Measurements from ENCODE around the gene CD8B. TPM values are rescaled to one million over a fixed set of nuclear protein-coding genes. Genes with fewer than 3 reads are reported as not detected.
A peak's percentile ranks its signal among the peaks of the same experiment; 100 is the strongest.

CD8B gene
- total RNA-seq, 1 donor from 2014 or later: 0.22 TPM

GRCh38 chr2:86788165-86788564 is 73.5 kb downstream of the CD8B start:
- H3K9me3 ChIP-seq (replicated peaks): no peaks in the 10 kb centered on the region
- H3K4me3 ChIP-seq: peak overlapping the region; percentile 55
- peaks cover 44% of the 10 kb centered on the region for H3K27me3 ChIP-seq (ENCODE audit: low read depth)
- H3K4me1 ChIP-seq: peaks cover 47% of the 10 kb centered on the region
- TF ChIP-seq, protein P1, sequence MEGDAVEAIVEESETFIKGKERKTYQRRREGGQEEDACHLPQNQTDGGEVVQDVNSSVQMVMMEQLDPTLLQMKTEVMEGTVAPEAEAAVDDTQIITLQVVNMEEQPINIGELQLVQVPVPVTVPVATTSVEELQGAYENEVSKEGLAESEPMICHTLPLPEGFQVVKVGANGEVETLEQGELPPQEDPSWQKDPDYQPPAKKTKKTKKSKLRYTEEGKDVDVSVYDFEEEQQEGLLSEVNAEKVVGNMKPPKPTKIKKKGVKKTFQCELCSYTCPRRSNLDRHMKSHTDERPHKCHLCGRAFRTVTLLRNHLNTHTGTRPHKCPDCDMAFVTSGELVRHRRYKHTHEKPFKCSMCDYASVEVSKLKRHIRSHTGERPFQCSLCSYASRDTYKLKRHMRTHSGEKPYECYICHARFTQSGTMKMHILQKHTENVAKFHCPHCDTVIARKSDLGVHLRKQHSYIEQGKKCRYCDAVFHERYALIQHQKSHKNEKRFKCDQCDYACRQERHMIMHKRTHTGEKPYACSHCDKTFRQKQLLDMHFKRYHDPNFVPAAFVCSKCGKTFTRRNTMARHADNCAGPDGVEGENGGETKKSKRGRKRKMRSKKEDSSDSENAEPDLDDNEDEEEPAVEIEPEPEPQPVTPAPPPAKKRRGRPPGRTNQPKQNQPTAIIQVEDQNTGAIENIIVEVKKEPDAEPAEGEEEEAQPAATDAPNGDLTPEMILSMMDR (IDR thresholded peaks at IDR 0.05; ENCODE audit: borderline replicate concordance): no peak
- peak; percentile 63 for DNase-seq
- intact Hi-C loops (cut with micrococcal nuclease): no loop called here
- H3K27ac ChIP-seq (replicated peaks): peak overlapping the region; percentile 59
- H3K36me3 ChIP-seq: no peaks in the 10 kb centered on the region

DNA sequence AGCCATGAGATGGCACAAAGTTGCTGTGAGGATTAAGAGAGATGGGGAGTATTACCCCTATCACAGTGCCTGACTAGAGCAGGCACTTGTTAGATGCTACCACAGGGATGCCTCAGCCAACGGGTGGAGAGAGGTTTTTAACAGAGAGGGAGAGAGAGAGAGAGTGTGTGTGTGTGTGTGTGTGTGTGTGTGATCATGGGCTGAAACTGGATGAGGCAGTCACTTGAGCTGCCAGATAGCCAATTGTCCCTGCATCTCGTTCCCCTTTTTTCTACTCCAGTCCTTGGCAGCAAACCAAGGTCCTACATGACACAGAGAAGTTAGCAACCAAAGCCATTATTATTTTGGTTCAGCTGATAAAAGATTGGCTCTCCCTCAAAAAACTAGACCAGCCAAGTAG is 74.0 kb downstream of the CD8B start:
- Histone ChIP-seq H3K9me3 (replicated peaks) (no peaks in the 10 kb centered on the region), H3K4me1 (peaks cover 47% of the 10 kb centered on the region), H3K27me3 (ENCODE audit: low read depth) (peaks cover 40% of the 10 kb centered on the region), H3K4me3 (no peak overlapping the region), H3K27ac (replicated peaks) (peak overlapping the region; percentile 59), H3K36me3 (no peaks in the 10 kb centered on the region)
- no peak for DNase-seq
- TF ChIP-seq, protein P1 (IDR thresholded peaks at IDR 0.05; ENCODE audit: borderline replicate concordance): no peak
- intact Hi-C loops (cut with micrococcal nuclease): no loop called here

GRCh38 chr2:86786001-86786536 is 75.6 kb downstream of the CD8B start:
- Histone ChIP-seq H3K27ac (replicated peaks) (no peak overlapping the region), H3K27me3 (ENCODE audit: low read depth) (peaks cover 23% of the 10 kb centered on the region), H3K4me3 (no peak overlapping the region), H3K36me3 (no peaks in the 10 kb centered on the region), H3K9me3 (replicated peaks) (no peaks in the 10 kb centered on the region), H3K4me1 (peaks cover 44% of the 10 kb centered on the region)
- no peak for DNase-seq
- TF ChIP-seq, protein P1 (IDR thresholded peaks at IDR 0.05; ENCODE audit: borderline replicate concordance): no peak
- intact Hi-C loops (cut with micrococcal nuclease): no loop called here

DNA sequence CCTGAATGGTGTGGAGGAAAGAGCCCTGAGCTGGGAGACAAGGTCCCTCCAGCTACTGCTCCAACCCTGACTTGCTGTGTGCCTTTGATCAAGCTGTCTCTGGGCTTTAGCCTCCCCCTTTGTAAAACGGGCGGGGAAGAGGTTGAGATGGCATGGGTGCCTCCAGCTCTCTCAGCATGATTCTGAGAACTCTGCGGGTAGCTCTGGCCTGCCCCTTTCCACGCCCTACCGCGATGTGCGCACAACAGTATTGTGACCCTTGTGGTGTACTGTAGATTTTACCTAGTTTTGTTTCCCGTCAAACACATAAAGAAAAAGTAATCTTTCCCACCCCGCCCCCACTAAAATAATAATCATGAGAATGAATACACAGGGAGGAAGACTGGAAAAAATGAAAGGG is 76.2 kb downstream of the CD8B start:
- no peak overlapping the region for H3K4me3 ChIP-seq
- H3K4me1 ChIP-seq: peaks cover 41% of the 10 kb centered on the region
- no peaks in the 10 kb centered on the region for H3K9me3 ChIP-seq (replicated peaks)
- peaks cover 17% of the 10 kb centered on the region for H3K27me3 ChIP-seq (ENCODE audit: low read depth)
- H3K27ac ChIP-seq (replicated peaks): no peak overlapping the region
- TF ChIP-seq, protein P1 (IDR thresholded peaks at IDR 0.05; ENCODE audit: borderline replicate concordance): no peak
- DNase-seq: no peak
- no peaks in the 10 kb centered on the region for H3K36me3 ChIP-seq
- intact Hi-C loops (cut with micrococcal nuclease): no loop called here

GRCh38 chr2:86783615-86784339 is 77.9 kb downstream of the CD8B start:
- TF ChIP-seq, protein P1 (IDR thresholded peaks at IDR 0.05; ENCODE audit: borderline replicate concordance): no peak

More at GRCh38 chr2:86783615-86784339, 77.9 kb downstream of the CD8B start:
- Histone ChIP-seq H3K27ac (replicated peaks) (no peak overlapping the region), H3K4me3 (no peak overlapping the region), H3K4me1 (peaks cover 37% of the 10 kb centered on the region), H3K36me3 (no peaks in the 10 kb centered on the region), H3K27me3 (ENCODE audit: low read depth) (peaks cover under 1% of the 10 kb centered on the region), H3K9me3 (replicated peaks) (no peaks in the 10 kb centered on the region)
- DNase-seq: no peak
- intact Hi-C loops (cut with micrococcal nuclease): no loop called here

All from left ventricle myocardium inferior (tissue), 1 donor.